GM18870 (cell line): ENCODE data around the gene NFE2.
A peak's percentile ranks its signal among the peaks of the same experiment; 100 is the strongest.
"Not testable (repeated sequence)": the region's sequence is repeated elsewhere in the genome, so short reads cannot be mapped to it uniquely, and the experiment has no call there.

Experiments used
- ATAC-seq: cut with Tn5 transposase; IDR thresholded peaks from one replicate; pipeline ENCODE4 v1.9.1; 2021; ENCODE audit warnings: moderate library complexity; ENCODE audit not compliant: unreplicated experiment

Gene NFE2

DNA sequence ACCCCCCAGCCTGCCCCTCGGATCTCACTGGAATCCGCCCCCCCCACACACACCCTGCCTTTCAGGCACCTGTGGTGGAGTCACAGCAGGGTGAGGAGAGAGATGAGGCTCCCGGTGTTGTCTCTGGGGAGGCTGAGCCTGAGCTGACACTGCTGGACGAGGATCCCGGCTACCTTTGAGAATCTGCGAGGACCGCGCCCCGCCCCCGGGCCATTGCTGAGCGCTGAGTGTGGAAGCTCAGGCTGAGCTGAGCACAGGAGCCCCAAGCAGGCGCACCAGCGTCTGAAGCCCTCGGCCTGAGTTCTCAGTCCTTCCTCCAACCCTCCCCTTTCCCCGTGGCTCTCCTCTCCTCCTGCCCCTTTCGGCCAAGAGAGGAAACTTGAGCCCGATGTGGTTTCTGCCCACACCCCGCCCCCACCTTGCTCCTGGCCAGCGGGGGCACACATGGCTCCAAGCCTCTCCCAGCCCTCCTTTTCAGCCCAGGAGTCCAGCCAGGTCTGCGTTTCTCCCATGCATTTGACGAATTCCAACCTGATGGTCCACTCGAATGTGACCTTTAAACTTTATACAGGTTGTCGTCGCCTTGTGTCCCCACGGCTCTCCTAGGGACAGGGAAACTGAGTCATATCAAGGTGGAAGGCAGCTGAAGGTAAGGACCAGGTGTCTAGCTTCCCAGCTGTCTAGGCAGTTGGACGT is at the start of gene NFE2:
TSS of gene NFE2 (minus strand) at position 284 of the 696 bp plus-strand sequence. CDS start 5,767 bp downstream, outside the sequence.
- ATAC-seq: no peak

DNA sequence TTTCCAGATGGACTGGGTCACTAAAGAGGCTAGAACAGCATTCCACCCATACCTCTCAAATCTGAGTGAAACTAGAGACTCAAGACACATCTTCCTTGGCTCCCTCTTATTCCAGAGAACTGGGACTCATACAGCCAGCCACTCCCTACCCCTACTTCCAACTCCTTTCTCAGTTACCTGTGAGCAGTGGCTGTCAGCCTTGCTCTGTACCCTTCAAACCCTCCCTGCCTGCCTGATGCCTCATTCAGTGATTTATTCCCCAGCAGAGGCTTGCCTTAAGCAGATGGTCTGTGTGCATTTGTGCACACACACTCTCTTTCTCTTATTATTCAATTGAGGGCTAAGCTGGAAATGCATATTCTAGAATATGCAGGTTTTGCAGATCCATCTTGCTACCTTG is 48.9 kb upstream of the NFE2 start:
- no peak for ATAC-seq

DNA sequence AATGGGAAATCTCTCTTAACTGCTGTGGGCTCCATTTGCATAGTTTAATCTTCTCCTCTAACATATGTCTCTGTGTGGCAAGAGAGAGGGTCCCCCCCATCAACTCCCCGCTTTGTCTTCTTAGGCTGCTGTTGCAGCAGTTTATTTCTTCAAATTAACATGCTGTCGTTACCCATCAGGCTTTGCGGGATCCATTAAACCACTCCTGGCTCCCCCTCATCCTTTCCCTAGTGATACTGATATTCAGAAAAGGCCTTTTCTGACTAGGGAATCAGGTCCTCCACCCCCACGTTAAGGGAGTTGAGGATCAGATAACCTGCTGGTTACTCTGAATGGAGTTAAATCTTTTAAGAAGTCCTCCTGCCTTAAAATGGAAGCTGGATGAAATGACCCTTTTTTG is 48.2 kb upstream of the NFE2 start:
- no peak for ATAC-seq

DNA sequence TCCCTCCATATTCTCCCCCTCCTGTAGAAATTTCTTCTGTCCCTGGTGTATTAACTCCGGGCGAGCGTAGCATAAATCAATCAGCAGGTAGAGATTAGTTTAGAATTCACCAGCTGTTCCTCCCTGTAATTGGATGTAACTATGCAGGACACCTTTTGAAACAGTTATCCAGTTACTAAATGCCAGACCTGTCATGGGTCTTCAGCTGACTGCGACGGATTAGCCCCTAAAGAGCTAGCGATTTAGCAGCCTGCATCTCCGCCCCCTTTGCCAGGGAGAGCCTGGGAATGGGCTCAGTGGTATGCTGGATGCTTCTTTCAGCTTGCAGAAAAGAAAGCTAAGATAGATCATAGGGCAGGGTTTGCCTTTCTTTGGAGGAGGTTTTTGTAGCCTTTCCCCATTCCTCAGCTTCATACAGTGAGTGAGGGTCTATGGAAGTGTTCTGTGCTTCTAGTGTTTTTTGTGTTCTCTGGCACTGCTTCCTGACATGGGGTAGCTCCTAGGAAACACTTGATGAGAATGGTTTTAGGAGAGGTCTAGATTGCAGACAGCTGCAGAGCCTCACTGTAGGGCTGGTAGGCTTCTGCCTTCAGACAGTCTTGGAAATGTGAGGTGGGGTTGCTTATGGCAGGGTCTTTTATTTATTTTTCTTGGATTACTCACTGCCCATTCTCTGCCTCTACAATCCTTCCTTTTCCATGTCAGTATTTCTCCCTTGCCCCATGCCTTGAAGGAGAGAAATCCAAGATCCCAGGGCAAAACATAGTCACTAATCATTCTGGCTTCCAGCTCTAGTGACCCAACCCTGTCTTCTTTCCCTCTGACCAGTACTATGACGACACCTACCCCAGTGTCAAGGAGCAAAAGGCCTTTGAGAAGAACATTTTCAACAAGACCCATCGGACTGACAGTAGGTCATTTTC is 40.8 kb upstream of the NFE2 start:
- ATAC-seq: no peak

DNA sequence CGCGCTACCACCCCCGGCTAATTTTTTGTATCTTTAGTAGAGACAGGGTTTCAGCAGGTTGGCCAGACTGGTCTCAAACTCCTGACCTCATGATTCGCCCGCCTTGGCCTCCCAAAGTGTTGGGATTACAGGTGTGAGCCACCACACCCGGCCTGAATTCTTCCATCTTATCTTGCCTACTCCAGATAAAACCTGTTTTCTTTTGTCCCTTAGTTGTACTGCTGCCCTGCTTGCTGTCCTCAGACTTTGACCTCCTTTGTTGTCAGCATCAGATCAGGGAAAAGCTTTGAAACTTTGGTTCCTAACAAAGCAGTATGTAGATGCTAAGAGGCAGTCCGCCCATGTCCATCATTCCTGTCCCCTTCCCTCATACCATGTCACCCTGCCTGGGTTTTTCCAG is 40.0 kb upstream of the NFE2 start:
- ATAC-seq: no peak

DNA sequence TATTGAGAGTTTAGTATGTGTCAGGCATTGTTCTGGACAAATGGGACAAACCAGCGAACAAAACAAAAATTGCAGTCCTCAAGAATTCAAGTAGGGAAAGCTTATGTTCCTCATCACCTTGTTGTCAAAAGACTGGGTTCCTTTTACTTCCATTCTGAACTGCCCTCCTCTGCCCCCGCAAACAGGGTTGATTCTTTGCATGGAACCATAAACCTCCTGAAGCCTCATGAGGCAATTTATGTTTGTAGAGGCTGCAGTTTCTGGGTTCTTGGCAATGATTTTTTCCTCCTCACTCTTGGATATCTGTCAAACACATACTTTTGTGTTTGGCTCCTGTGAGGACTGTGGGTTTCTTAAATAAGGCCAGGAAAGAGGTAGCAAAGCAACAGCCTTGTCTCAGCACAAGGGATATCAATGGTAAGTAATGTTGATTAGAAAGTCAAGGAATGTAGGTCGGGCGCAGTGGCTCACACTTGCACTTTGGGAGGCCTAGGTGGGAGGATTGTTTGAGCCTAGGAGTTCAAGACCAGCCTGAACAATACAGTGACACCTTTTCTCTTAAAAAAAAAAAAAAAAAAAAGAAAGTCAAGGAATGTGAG is 38.0 kb upstream of the NFE2 start:
- no peak for ATAC-seq

DNA sequence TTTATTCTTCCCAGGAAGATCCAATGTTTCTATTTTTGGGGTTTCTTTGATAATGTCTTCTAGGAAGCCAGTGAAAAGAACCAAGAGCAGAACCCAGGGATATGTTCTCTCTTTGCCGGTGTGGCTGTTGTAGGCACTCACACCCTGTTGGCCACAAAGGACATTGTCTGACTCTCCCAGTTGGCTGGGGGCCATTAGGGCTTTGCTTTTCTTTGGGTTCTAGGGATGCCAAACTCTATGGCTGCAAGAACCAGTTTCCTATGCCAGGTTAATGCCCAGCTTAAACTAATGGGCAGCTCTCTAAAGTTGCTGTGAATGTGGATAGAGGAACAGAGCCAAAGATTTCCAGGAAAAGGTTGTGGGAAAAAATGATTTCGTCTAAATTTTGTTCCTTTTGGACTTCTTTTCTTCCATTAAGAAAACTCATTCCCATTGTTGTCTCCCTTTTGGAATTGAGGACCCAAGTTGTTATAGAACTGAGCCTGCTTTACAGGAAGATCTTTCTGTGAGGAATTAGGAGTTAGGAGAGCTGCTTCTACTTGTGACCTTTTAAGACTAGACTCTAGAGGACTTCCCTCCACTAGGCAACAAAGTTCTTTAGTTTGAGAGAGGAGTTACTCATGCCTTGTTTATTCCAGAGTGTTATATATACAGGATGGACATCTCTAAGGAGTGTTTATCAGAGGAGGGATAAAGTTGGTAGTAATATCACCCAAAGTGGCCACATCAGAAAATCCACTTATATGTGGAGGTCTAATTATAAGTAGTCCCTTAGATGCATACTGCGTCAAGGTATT is 37.2 kb upstream of the NFE2 start:
- no peak for ATAC-seq

DNA sequence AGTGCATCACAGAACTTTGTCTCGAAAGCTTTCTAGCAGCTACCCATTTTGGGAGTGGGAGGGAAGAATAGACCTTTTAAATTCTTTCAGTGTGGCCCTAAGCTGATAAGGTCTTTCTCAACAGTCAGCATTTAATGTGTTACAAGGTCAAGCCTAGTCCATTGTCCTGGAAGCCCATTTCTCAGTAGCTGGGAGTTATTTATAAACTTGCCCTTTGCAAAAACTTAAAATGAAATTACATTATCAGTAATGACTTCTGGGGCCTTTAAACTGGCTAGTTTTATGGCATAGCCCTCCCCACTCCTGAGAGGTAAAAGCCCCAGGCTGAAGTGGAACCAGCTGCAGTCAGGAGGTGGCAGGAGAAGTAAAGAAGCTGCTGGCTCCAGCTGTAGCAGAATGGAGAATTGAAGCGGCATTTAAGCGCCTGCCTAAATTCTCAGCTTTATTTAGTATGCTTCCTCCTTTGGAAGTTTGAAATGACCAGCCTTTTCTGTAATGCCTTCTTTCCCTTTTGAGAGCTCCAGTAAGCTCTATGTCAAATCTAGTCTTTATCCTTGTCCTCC is 36.5 kb upstream of the NFE2 start:
- ATAC-seq: no peak

DNA sequence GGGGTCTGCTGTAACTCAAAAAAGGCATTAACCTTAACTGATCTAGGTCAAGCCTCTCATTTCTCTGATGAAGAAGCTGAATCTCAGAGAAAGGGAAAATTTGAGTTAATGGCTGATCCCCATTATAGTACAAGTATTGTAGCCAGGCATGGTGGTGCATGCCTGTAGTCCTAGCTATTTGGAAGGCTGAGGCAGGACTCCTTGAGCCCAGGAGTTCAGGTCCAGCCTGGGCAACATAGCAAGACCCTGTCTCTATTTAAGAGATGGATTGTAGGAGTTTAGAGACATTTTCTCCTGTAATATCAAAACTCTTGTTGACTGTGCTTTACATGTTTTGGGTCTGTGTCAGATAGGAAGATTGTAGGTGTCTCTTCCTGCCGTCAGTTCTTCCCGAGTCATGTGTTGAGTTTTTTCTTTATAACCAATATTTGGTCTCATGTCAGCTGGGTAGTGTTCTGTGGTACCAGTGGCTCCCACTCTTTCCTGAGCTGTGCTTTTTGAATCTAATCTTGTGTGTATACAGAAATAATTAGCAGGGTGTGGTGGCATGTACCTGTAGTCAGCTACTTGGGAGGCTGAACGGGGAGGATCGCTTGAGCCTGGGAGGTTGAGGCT is 32.7 kb upstream of the NFE2 start:
- no peak for ATAC-seq

DNA sequence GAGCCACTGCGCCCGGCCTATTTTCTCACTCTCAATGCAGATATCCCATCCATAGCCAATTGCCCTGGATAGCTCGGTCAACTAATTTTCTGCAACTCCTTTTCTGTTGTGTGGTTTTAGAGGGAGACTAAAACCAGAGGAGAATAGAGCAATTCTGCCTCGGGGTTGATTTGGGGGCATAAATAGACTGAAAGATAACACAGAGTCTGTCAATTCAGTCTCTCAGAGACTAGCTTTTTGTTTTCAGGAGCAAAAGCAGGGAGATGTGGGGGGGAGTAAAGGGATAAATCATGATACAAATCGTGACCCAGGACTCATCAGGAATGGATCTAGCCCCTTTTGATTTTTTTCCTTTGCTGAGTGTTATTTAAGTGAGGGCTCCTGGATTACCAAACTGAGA is 30.6 kb upstream of the NFE2 start:
- ATAC-seq: no peak

DNA sequence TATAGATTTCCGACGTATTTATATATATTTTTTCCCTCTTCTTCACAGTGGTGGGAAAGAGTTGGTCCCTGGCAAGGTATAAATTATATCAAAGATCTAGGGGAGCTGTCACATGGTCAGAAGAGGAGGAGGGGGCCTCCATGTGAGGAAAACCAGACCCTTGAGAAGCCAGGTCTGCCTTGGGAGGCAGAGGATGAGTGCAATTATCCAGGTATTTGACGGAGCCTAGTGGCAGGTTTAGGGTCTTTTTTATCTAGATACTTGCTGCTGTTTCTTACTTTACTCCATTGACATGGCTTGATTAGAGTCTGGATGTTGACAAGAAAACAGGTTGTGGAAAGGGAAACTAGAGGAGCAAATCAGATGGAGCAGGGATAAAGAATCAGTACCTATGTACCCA is 29.6 kb upstream of the NFE2 start:
- ATAC-seq: no peak

DNA sequence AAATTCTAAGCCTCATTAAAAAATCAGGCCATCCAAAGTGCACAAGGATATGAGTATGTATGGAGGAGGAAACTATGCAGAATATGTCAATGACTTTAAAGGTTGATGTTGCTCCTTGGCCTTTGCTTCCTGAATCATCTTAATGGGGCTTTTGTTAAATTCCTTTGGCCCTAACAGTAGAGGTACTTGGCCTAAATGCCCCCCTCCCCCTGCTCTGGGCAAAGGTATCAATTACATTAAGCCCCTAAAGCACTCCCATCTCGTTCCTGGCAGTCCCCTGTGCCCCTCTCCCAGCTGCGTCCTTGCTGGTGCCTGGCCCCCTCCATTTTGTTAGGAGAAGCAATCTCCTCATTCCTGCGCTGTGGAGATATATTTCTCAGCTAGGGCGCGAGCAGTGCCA is 28.9 kb upstream of the NFE2 start:
- ATAC-seq: no peak

DNA sequence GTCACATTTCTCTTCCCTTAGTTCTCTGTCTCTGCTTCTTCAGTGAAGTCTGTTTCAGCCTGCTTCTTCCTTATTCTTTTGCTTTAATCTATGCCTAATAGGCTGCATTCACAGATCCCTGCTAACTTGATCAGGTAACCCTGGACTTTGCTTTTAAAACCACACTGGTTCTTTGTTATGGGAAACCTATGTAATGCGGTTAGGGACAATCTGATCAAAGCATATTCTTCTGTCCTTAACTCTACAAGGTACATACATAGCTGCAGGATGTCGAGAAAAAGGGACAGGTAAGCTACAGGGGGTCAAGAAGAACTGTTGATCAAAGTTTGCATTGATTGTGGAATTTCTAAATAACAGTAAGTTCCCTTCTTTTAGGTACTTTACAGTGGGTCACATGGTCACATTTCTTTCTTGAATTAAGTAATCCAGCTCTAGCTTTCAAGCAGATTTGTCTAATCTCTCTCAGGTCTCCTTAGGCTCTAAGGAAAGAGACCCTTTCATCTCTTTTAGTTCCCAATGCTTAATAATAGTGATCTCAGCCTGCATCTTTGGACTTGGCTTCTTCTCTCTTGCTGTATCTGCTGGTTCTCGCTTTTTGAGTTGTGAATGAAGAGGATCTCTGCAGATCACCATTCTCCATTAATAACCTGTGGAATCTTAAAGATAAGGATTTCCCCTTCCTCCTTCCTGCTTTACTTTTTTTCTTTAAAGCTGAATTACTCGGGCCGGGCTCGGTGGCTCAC is 28.0 kb upstream of the NFE2 start:
- ATAC-seq: no peak

DNA sequence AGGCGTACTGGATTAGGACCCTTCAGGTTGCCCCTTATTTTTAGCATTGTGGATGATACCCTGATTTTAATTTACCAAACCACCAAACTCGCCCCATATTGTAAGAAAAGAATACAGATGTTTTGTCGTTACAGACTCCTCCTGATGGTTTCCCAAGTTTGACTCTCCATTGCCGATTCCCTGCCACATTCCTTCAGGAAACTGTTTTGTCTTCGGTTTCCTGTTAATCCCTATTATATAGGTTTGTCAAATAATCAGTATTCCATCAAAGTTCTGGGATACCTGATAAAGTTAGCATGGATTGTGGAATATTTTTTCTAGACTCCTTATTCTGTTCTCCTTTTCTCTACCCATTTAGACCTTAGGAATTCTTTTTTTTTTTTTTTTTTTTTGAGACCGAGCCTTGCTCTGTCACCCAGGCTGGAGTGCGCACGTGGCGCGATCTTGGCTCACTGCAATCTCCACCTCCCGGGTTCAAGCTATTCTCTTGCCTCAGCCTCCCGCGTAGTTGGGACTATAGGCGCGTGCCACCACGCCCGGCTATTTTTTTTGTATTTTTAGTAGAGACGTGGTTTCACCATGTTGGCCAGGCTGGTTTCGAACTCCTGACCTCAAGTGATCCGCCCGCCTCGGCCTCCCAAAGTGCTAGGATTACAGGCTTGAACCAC is 24.8 kb upstream of the NFE2 start:
- ATAC-seq: not testable (repeated sequence)

DNA sequence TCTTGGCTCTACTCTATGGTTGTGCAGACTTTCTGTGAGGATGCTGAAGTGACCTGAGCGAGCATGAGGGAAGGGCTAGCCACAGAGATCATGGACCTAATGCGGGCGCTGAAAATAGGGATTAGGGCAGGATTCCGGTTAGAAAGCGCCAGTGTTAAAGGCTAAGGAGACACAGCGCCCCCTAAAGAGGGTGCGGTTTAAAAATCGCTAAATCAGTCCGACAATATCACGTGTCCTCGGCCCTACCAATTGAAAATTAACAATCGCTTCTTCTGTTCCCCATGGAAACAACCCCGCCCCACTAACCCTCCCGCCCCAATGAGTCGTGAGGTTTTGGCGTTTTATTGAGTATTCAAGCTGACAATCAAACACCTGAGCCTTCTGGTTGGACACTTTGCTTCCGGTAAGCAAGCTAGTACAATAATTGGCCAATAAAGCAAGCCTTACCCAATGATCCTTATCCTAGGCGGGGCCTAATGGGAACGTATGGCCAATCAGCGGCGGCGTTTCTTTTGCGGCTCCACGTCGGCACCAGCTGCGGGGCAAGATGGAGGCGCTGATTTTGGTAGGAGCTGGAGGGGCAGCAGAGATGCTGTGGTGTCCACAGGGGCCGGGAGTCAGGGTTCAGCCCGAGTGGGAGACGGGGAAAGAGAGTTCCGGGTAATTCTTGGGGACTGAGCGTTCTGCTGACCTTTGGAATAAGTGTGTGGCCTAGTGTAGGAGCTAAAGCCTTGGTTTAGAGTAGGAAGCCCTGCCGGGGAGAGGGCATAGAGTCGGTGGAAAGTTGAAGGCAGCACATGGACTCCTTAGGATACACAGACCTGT is 24.0 kb upstream of the NFE2 start, which contains the start of gene COPZ1:
TSS of gene COPZ1 (plus strand) at position 515 of the 825 bp plus-strand sequence. CDS start at position 548, 33 bp downstream.
- ATAC-seq: peak; percentile 98

DNA sequence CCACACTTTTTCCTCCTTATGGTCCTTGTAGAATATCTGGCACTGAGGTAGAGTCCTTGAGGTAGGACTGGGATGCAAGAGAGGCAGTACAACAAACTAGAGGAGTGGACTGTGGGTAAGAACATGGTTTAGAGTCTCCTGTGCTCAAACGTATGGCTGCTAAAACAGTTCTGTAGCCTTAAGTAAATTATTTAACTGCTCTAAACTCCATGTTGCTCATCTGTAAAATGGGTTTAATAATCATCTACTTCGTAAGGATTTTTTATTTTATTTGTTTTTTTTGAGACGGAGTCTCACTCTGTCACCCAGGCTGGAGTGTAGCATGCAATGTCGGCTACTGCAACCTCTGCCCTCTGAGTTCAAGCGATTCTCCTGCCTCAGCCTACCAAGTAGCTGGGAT is 20.5 kb upstream of the NFE2 start:
- no peak for ATAC-seq

DNA sequence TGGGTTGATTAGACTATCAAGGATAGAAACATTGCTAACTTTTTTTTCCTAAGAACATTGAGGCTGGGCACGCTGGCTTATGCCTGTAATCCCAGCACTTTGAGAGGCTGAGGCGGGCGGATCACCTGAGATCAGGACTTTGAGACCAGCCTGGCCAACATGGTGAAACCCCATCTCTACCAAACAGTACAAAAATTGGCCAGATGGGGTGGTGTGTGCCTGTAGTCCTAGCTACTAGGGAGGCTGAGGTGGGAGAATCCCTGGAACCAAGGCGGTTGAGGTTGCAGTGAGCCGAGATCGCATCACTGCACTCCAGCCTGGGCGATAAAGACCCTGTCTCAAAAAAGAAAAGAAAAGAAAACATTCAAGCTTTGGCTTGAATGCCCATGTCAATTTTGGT is 11.5 kb upstream of the NFE2 start:
- ATAC-seq: not testable (repeated sequence)

DNA sequence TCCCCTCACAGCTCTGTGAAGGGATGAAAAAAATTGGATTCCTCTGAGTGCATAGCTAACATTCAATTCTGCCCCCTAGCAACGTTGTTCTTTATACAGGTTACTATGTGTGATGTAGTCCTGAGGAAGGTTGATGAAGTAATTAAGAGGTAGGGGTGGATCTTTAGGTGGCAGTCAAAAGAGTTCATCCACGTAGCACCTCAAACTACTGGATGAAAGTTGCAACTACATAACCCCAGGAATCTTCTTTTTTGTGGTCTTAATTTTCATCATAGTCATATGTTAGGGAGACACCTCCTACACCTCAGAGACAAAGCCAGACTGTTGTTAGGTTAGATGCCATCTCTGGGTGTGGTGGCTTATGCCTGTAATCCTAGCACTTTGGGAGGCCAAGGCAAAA is 10.2 kb upstream of the NFE2 start:
- ATAC-seq: no peak
